IPS-15b (cell line): ENCODE data around the gene RUSF1.
"Not testable (repeated sequence)": the region's sequence is repeated elsewhere in the genome, so short reads cannot be mapped to it uniquely, and the experiment has no call there.

Experiments used
- H3K27me3 ChIP-seq: one replicate; pipeline ENCODE4 v1.6.1; 2013; ENCODE audit warnings: low read length; ENCODE audit not compliant: control insufficient read depth, insufficient read depth
- H3K36me3 ChIP-seq: one replicate; pipeline ENCODE4 v1.6.1; 2013; ENCODE audit warnings: low read length; ENCODE audit not compliant: control insufficient read depth, insufficient read depth
- H3K4me1 ChIP-seq: one replicate; pipeline ENCODE4 v1.6.1; 2013; ENCODE audit warnings: mild to moderate bottlenecking, low read length; ENCODE audit not compliant: control insufficient read depth, insufficient read depth
- H3K4me3 ChIP-seq: one replicate; pipeline ENCODE4 v1.5.1; 2013; ENCODE audit warnings: low read depth, low read length
- H3K9ac ChIP-seq: one replicate; pipeline ENCODE4 v1.6.1; 2013; ENCODE audit warnings: low read depth, mild to moderate bottlenecking, low read length
- H3K9me3 ChIP-seq: one replicate; pipeline ENCODE4 v1.6.1; 2013; ENCODE audit warnings: mild to moderate bottlenecking, low read length; ENCODE audit not compliant: control insufficient read depth, insufficient read depth

Gene RUSF1

GRCh38 chr16:31529937-31530312 lies 21.7 kb upstream of the RUSF1 start:
- H3K9ac ChIP-seq: peak overlapping the region; percentile 65
- peaks cover 21% of the 10 kb centered on the region for H3K4me1 ChIP-seq
- no peaks in the 10 kb centered on the region for H3K36me3 ChIP-seq
- peaks cover 46% of the 10 kb centered on the region for H3K27me3 ChIP-seq
- H3K9me3 ChIP-seq: no peaks in the 10 kb centered on the region
- peak overlapping the region; percentile 71 for H3K4me3 ChIP-seq

GRCh38 chr16:31529108-31529936 lies 21.1 kb upstream of the RUSF1 start:
- H3K9me3 ChIP-seq: no peaks in the 10 kb centered on the region
- H3K4me1 ChIP-seq: peaks cover 21% of the 10 kb centered on the region
- H3K36me3 ChIP-seq: no peaks in the 10 kb centered on the region
- H3K9ac ChIP-seq: peak overlapping the region; percentile 65
- peak overlapping the region; percentile 71 for H3K4me3 ChIP-seq
- peaks cover 47% of the 10 kb centered on the region for H3K27me3 ChIP-seq

- H3K36me3 ChIP-seq: no peaks in the 10 kb centered on the region
- H3K9me3 ChIP-seq: no peaks in the 10 kb centered on the region
- peak overlapping the region; percentile 64 for H3K4me3 ChIP-seq
- H3K27me3 ChIP-seq: peaks cover 47% of the 10 kb centered on the region
- H3K4me1 ChIP-seq: peaks cover 21% of the 10 kb centered on the region
- no peak overlapping the region for H3K9ac ChIP-seq
Measured at GRCh38 chr16:31528523-31529107, 20.4 kb upstream of the RUSF1 start.

- H3K9ac ChIP-seq: no peak within 1 kb of the TSS
- H3K36me3 ChIP-seq: no peaks in the 10 kb centered on the region
- H3K9me3 ChIP-seq: no peaks in the 10 kb centered on the region
- H3K27me3 ChIP-seq: peaks cover 47% of the 10 kb centered on the region
- peaks cover 21% of the 10 kb centered on the region for H3K4me1 ChIP-seq
- peak within 1 kb of the TSS; percentile 64 for H3K4me3 ChIP-seq
Measured at GRCh38 chr16:31527734-31528274, 19.6 kb upstream of the RUSF1 start, which contains the start of gene AHSP. AHSP (plus strand) TSS chr16:31527900; CDS start chr16:31528140, 240 bp downstream.

- no peak overlapping the region for H3K9ac ChIP-seq
- peaks cover 17% of the 10 kb centered on the region for H3K4me1 ChIP-seq
- no peak overlapping the region for H3K4me3 ChIP-seq
- H3K9me3 ChIP-seq: no peaks in the 10 kb centered on the region
- H3K36me3 ChIP-seq: no peaks in the 10 kb centered on the region
- H3K27me3 ChIP-seq: peaks cover 26% of the 10 kb centered on the region
Measured at GRCh38 chr16:31525113-31525512, 16.9 kb upstream of the RUSF1 start.

GRCh38 chr16:31523768-31524167 lies 15.6 kb upstream of the RUSF1 start:
- not testable (repeated sequence) for H3K4me3 ChIP-seq, H3K9me3 ChIP-seq, H3K36me3 ChIP-seq, H3K9ac ChIP-seq
- H3K4me1 ChIP-seq: peaks cover 15% of the 10 kb centered on the region
- H3K27me3 ChIP-seq: peaks cover 17% of the 10 kb centered on the region

- no peak overlapping the region for H3K9ac ChIP-seq
- no peaks in the 10 kb centered on the region for H3K9me3 ChIP-seq
- no peak overlapping the region for H3K4me3 ChIP-seq
- H3K4me1 ChIP-seq: no peaks in the 10 kb centered on the region
- H3K27me3 ChIP-seq: peaks cover 2% of the 10 kb centered on the region
- no peaks in the 10 kb centered on the region for H3K36me3 ChIP-seq
Measured at GRCh38 chr16:31522071-31522470, 13.9 kb upstream of the RUSF1 start.

GRCh38 chr16:31521368-31521767 lies 13.2 kb upstream of the RUSF1 start:
- H3K4me3 ChIP-seq: no peak overlapping the region
- H3K4me1 ChIP-seq: no peaks in the 10 kb centered on the region
- peaks cover 2% of the 10 kb centered on the region for H3K27me3 ChIP-seq
- no peak overlapping the region for H3K9ac ChIP-seq
- no peaks in the 10 kb centered on the region for H3K9me3 ChIP-seq
- no peaks in the 10 kb centered on the region for H3K36me3 ChIP-seq

GRCh38 chr16:31519759-31520431 lies 11.7 kb upstream of the RUSF1 start:
- Histone ChIP-seq H3K27me3 (peaks cover 2% of the 10 kb centered on the region), H3K36me3 (no peaks in the 10 kb centered on the region), H3K4me1 (peaks cover 3% of the 10 kb centered on the region), H3K4me3 (no peak overlapping the region), H3K9me3 (no peaks in the 10 kb centered on the region), H3K9ac (no peak overlapping the region)

GRCh38 chr16:31517800-31518402 lies 9.7 kb upstream of the RUSF1 start:
- H3K4me3 ChIP-seq: no peak overlapping the region
- H3K4me1 ChIP-seq: peaks cover 3% of the 10 kb centered on the region
- no peak overlapping the region for H3K9ac ChIP-seq
- H3K36me3 ChIP-seq: no peaks in the 10 kb centered on the region
- no peaks in the 10 kb centered on the region for H3K9me3 ChIP-seq
- H3K27me3 ChIP-seq: no peaks in the 10 kb centered on the region

GRCh38 chr16:31513884-31514283 lies 5.7 kb upstream of the RUSF1 start:
- Histone ChIP-seq H3K36me3 (no peaks in the 10 kb centered on the region), H3K27me3 (no peaks in the 10 kb centered on the region), H3K4me1 (peaks cover 3% of the 10 kb centered on the region), H3K9me3 (no peaks in the 10 kb centered on the region), H3K9ac (no peak overlapping the region), H3K4me3 (no peak overlapping the region)
